GDM1 (cell line): ENCODE data around the gene AMPD3.

Experiments
- DNase-seq: peaks from one replicate; lab custom pipeline; 2025; lab: John Stamatoyannopoulos, UW

AMPD3 gene

DNA sequence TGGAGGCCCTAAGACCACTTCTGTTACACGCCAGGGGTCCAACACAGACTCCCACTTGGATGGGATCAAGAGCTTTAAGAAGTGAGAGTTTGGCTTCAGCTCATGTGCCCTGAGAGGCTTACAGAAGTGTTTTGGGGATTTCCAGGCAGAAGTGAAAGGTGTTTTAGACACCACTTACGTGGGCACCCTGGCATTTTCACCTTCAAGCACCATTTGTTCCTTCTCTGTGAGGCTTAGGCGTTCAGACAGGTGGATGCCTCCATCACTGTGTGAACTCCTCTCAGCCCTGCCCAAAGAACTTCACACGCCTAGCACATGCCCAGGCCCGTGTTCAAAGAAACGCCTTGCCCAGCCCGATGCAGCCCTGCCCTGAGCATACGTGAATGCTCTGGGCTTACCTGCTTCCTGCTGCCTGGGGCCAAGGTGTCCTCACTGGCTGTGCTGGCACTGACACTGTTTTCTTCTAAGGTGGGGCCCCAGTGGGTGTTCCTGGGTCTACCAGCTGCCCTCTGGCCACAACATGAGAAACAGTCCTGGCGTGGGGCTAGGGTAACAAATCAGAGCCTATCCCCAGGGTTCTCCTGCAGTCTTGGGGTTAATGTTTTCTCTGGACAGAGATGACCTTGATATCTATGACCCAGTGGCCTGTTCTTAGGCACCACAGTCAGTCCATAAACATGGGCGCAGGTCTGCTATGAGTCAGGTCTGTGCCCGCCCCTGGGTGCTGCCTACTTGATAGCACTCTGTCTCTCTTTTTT, 34.0 kb downstream of the AMPD3 start:
- DNase-seq = no peak

DNA sequence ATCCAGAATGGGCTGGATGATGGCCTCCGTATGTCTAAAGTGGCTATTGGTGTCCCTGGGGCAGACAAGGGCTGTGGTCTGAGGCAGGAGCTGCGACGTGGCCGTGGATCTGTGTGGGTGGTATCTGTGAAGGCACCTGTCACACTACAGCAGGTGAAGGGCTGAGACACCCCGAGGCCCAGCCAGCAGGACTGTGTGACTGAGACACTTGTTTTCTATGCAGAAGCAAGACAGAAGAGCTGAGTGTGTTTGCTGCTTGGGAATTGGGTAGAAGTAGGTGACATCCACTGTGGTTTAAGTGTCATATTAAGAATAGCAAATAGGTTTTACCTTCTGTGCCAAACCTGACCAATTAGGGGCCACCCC, 35.0 kb downstream of the AMPD3 start:
- no peak for DNase-seq

DNA sequence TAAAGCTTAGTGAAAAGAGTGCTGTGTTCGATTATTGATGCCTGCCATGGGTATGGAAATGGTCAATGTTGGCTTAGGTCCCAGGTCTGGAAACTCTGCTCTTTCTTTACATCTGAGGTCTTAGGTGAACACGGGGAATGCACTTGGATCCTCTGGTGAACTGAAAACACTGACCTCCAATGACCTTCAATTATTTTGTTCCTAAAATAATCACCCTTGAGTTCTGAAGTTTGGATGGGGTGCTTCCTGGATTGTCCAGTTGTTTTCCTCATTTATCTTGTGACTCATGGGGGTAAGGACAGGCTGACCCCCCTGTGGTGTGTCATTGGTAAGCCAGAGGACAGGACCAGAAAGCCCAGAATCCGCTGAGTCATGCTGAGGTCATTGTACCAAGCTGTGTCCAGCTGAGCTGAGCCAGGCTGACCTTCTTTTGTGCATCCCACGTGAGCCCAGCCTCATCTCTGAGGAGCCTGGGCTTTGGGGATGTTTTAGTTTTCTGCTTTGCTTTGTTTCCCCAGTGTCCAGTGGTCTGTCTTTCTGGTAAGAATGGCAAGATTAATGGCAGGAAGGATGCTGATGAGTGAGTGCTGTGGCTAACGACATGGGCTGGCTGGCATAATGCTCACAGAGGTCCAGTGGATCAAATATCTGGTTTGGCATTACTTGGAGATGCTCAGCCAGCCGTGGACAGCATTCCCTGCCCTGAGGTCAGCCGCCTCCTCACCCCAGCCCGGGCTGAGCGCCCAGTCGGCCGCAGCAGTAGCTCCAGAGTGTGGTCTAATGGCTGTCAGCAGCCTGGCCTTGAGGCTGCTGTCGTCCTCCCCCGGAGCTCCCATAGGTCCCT, 35.6 kb downstream of the AMPD3 start:
- DNase-seq = no peak

DNA sequence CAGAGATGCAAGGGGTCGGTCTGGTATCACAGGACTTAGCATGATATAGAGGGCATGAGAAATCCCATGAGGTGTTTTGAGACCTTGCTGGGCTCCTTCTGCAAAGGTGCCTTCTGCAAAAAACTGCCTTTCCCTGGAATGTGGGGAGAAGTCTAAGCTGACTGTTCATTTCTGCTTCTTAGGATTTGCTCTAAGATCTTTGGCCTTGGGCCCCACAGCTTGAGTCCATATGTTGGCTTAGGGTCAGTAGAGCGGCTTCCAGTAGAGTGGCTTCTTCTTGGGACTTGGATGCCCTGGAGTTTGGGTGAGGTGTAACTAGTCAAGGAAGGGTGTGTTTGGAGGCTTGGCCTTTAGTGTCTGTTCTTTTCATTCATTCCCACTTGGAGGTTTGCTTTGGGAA, 37.0 kb downstream of the AMPD3 start:
- no peak for DNase-seq

DNA sequence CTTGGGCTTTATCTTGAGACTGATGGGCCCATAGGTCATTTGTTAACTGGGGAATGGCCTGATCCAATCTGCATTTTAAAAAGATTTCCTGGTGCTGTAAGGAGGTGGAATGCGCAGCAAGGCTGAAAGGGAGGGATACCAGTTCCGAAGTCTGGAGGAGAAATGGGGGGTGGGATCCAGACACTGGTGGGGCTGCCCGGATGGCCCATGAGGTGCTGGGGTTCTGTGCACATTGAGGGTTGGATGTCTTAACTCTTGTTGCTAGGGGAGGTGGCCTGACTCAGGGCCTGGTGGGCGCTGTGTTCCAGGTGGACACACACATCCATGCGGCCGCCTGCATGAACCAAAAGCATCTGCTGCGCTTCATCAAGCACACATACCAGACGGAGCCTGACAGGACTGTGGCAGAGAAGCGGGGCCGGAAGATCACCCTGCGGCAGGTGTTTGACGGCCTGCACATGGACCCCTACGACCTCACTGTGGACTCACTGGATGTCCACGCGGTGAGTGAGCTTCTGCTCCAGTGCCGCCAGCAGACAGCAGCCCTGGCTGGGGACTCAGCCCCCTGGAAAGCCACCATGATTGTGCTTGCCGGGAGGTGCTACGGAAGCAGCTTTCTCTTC, 38.1 kb downstream of the AMPD3 start:
- DNase-seq = no peak

DNA sequence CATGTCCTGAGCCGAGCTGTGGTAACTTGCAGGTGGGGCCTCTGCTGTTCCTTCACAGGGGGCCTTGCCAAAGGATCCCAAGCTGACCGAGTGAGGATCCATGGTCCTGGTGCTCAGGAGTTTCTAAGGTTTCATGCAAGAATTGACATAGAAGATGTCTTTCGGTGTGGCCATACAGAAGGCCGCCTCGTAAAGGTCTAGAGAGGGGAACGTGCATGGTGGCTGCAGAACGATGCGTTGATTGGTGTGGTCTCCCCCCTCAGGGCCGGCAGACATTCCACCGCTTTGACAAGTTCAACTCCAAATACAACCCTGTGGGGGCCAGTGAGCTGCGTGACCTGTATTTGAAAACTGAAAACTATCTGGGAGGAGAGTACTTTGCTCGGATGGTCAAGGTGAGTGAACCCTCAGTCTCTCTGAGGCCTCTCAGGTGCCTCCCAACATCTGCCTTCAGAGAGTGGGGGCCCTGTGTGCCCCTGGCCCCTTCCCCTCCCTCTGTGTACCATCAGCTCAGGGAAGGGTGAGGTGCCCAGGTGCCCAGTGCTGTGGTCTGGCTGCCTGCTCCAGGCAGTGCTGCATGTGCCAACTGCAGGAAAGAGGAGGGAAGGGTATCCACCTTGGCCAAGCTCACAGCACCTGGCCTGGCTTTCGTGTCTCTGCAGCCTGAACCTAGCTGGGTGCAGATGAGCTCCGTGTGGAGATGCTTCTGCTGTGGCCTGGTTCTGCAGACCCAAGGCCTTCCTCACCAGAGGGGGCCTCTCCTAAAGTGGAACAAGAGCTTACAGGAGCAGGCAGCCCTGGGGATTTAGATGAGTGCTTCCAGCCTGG, 39.8 kb downstream of the AMPD3 start:
- DNase-seq = no peak

DNA sequence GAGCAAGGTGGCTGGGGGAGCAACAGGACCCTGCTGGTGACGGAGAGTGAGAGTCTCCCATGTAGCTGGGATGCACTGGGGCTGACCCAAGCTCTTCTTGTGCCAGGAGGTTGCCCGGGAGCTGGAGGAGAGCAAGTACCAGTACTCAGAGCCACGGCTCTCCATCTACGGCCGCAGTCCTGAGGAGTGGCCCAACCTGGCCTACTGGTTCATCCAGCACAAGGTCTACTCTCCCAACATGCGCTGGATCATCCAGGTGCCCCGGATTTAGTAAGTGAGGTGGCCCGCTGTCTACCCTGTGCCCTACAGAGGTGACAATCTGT, 40.4 kb downstream of the AMPD3 start:
- DNase-seq = no peak

DNA sequence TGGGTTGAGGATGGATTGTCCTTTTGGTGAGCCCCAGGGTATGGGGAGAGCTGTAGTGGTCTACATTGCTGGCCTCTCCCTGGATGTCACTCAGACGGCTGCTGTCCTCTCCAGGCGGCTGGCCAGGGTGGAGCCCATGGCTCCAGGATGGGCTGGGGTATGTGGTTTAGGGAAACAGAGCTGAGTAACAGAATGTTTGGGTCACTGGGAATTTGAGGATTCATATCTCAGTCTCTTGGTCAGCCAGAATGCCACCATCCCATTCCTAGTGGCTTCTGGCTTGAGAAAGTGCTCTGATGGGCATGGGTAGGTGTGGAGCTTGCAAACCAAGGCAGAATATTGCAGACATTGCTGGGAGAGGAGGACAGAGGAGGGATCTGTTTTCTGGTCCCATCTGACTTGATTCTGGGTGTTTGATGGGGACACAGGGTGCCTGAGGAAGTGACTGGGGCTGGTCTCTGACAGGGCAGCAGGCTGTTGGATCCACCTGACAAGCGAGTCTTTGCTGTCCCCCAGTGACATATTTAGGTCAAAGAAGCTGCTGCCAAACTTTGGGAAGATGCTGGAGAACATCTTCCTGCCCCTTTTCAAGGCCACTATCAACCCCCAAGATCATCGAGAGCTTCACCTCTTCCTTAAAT, 41.4 kb downstream of the AMPD3 start:
- no peak for DNase-seq

DNA sequence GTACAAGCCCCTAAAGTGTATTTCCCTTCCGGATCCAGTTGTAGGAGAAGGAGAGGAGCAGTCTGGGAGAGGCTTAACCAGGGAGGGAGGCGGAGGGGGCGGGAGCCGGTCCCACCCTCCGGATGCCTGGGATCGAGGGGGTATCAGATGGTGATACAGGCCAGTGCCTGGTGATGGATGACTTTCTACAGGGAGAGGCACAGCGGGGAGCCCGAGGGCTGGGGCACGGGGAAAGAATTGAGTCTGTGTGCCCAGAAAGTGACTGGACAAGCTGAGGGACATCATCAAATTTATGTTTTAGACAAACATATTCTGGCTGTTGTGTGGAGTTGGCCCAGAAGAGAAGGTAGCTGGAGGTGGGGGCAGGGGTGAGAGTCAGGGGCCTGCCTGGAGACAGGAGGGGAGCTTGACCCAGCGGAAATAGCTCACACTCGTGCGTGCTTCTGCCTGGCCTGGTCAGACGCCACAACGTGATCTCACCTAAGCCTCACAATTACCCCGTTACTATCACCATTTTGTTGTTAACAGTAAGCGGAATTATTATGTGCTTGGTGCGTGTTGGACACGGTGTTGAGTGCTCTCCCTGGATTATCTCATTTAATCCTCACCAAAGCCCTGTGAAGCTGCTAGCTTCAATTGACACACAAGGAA, 42.4 kb downstream of the AMPD3 start:
- no peak for DNase-seq

DNA sequence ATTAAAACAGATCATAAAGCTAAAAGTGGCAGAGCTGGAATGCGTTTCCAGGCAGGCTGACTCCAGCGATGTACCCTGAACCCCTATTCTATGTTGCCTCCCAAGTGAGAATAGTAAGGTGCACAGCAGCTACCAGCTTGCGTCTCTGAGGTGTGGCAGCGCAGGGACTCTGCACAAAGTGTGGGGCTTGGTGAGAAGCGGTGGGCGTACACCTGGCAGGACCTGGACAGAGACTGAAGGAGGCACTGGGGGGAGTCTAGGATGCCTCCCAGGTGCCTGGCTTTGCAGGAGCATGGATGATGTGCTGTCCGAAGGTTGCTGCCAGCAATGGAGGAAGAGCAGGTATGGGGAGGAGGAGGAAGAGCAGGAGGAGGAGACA, 42.9 kb downstream of the AMPD3 start:
- DNase-seq = no peak

DNA sequence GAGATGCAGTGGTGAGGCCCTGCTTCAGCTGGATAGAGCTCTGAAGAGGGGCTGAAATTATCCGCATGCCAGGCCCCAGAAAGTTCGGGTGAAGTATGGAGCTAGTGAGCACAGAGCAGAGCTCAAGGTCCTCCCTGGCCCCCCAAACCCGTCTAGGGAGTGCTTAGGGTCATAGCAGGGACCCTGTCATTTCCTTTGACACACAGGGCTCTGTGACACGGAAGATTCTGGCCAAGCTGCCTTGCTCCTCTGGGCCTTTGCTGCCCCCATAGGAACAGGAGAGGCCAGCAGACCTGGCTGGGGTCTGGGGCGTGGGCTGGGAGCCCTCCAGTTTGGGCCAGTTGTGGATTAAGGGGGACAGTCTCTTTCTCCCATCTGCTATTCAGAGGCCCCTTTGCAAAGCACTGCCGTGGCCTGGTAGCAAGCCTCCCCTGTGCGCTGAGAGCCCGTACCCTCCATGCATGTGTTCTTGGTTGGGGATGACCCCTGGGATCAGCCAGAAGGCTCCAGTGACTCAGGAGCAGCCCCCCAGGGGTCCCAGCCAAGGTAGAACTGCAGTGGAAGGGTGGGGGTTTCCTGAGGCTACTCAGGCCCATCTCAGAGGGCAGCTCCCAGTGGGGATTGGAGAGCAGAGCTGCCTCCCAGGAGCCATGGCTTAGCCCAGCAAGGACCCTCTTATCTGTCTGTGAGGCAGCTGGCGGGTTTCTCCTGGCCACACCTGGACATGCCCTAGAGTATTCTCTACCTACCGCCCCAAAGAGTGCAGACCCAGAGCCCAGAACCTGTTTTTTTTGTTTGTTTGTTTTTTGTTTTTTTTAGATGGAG, 43.6 kb downstream of the AMPD3 start:
- DNase-seq = no peak

DNA sequence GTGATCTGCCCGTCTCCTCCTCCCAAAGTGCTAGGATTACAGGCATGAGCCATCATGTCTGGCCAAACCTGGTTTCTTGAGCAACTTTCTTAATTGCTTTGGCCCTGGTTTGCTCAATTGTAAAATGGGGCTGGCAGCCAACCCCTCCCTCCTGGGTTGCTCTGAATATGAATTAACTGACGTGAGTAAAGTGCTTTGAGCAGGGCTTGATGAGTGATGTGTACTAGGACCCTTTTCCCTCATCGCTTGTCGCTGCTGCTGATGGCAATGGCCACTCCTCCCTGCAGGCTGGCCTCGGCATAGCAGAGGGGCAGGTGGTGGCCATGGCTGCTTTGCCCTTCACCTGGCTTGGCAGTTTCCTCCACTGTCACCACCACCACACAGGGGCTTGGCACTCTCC, 44.4 kb downstream of the AMPD3 start:
- DNase-seq = no peak

DNA sequence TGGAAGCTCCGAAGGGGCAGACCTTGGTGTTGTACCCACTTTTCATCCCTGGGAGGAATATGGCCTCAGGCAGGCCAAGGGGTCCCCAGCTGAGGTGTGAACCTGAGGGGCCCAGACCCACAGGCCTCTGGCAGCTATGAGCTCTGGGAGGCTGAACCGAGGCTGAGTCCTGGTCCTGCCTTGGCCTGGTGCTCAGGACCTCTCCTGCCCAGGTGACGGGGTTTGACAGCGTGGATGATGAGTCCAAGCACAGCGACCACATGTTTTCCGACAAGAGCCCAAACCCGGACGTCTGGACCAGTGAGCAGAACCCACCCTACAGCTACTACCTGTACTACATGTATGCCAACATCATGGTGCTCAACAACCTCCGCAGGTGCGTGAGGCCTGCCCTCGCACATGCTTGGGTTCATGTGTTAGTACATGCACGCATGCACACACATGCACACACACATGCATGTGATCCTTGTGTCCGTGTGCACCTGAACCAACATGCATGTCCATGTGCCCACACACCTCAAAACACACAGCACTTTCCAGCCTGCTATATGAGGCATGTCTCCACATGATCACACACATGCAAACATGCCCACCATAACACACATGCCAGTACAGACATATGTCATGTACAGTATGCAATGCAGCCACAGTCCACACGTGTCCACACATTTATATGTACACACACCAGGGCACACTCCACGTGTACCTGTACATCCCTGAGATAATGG, 45.0 kb downstream of the AMPD3 start:
- no peak for DNase-seq

DNA sequence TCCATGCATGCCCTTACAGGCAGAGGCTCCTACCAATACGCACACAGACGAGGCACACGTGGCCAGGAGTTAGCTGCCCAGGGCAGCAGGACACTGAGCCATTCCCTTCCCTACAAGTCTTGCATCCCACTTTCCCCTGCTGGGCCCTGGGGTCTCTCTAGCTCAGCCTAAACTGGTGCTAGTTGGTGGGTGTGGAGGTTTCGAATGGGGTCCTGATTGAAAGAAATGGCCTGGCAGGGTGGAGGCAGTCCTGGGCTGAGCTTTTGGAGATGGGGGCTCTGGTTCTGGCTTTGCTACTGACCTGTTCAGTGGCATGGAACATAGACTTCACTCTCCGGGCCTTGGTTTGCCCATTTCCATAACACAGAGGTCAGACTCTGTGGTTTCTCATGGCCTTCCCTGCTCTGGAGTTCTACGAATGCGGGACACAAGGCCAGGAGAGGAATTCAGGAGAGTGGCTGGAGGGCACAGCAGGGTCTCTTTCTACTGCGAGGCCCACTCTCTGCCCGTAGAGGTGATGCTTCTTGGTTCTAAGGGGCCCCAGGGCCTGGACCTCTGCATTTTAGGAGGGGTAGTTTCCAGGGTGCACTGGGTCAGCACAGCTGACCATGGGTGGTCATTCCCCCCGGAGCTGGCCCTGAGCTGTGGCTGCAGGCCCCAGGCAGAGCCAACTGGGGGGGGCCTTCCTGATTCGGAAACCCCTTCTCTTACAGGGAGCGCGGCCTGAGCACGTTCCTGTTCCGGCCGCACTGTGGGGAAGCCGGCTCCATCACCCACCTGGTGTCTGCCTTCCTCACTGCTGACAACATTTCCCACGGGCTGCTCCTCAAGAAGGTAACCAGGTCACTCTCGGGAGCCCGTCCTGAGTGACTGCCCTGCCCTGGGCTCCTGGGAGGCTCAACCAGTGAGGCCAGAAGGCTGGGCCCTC, 46.0 kb downstream of the AMPD3 start:
- DNase-seq = no peak

DNA sequence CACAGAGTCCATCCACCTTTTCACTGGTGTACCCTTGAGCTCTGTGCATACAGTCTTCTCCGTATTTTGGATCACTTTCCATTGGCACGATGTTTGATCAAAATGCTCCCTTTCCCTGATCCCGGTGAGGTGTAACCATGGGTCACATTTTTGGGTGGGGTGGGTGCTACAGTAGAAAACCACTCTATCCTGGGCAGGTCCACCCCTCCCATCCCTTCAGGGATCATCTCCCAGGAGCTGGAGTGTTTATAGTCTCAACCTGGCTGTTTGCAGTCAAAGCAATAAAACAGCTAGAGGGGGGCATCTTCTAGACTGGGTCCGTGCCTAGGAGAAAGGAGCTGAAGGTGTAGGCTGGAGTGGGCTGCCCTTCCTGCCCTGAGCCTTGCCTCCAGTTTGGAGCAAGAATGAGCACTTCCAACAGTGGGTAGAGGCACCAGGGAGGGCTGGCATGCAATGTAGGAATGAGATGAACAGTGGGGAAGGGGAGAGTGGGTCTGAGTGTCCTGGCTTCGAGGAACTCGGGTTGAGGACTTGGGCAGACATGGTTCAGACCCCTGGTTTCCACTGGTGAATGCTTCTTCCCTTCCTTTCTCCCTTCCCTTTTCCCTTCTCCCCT, 47.1 kb downstream of the AMPD3 start:
- DNase-seq = no peak

DNA sequence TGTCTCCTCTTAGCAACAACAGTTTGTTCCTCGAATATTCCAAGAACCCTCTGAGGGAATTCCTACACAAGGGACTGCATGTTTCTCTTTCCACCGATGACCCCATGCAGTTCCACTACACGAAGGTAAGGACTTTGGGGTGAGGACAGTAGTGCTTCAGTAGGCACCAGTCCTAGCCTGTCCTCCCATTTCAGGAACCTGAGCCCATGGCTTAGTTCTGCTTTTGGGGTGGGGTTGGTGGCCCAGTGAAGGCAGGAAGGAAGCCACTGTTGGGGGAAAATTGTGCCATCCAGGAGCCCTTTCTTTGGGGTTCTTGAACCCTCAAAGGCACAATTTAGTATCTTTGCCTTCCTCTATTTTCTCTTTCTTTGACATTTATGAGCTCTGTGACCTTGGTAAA, 47.7 kb downstream of the AMPD3 start:
- DNase-seq = peak; percentile 10

DNA sequence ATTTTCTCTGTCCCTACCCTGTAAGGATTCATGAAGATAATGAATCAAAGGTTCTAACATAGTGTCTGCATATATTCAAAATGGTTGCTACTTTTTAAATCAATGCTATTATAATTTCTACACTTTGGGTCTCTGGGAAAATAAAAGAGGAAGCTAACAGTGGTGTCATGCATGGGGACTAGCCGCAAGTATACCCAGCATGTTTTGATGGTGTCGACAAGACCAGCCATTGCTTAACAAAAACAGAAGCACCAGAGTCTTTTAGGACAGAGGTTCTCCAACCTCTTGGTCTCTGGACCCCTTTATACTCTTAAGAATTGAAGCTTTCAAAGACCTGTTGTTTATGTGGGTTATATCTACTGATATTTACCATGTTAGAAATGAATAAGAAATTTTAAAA, 48.2 kb downstream of the AMPD3 start:
- DNase-seq = no peak

DNA sequence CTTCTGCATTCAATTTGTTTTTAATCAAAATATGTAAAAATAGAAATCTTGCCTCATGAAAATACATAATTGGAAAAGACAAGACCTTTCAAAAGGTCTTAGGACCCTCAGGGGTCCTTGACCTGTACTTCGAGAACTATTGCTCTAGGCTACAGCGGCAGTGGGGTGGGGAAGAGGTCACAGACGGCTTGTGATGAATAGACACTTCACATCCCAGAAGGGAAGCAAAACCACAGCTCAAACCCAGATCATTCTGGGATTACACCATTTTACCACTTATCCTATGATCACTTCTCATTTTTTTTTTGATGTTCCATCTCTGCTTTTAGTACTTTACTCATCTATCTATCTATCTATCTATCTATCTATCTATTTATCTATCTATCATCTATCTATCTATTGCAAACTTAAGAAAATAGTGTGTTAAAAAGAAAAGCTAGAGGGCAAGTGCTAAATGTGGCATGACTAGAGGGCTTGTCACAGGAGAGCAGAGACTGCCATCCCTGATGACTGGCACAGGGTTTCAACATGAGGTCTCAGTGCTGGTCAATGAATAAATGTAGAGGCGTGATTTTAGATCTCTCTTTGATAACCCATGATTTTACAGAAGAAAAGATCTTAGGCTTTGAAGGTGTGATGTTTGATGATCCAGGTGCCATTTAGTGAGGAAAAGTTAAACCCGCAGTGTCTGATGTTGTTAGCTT, 48.9 kb downstream of the AMPD3 start:
- DNase-seq = no peak
